HG03039 (cell line): Measurements from ENCODE around the gene NOVA1.

Experiments
- ATAC-seq: cut with Tn5 transposase; IDR thresholded peaks from one replicate; pipeline ENCODE4 v1.9.1; 2021; ENCODE audit warnings: mild to moderate bottlenecking, moderate library complexity; ENCODE audit not compliant: unreplicated experiment

The NOVA1 gene

DNA sequence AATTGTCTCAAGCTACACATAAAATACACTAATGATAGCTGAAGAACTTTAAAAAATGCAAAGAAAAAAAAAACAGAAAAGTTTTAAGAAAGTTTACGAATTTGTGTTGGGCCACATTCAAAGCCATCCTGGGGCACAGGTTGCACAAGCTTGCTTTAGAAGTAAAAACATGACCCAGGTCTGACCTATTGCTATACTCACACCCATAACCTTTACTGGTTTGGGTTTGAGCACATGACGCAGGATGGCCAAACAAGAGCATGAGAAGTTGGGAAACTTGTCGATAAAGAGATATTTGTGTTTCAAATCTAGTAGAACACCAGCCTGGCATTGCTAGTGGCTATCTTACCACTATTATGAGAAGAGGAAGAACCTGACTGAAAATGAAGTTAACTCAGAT, 143.7 kb downstream of the NOVA1 start:
- ATAC-seq: no peak

- ATAC-seq: no peak
Observed at GRCh38 chr14:26448181-26448855, 149.5 kb downstream of the NOVA1 start.

- no peak for ATAC-seq
Observed at GRCh38 chr14:26444822-26445221, 153.0 kb downstream of the NOVA1 start.

GRCh38 chr14:26443654-26444053, 154.2 kb downstream of the NOVA1 start:
- ATAC-seq: no peak

- ATAC-seq: no peak
Observed at GRCh38 chr14:26429205-26429604, 168.6 kb downstream of the NOVA1 start.

DNA sequence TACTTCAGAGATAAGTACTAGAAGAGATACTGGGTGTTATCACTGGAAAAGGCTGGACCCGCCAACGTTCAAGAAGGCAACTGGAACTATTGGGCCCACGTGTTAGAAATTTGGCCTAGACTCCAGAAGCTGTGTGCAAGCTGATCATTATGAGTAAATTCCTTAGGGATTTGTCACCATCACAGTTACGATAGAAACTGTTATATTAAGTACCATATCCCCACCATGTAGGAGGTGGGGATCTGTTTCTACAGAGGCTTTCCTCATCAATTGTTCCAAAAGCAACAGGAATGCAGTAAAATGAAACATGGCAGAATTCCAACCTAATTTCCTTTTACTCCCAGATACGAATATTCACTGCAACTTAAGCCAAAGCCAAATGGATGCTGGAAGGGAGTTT, 170.7 kb downstream of the NOVA1 start:
- no peak for ATAC-seq

DNA sequence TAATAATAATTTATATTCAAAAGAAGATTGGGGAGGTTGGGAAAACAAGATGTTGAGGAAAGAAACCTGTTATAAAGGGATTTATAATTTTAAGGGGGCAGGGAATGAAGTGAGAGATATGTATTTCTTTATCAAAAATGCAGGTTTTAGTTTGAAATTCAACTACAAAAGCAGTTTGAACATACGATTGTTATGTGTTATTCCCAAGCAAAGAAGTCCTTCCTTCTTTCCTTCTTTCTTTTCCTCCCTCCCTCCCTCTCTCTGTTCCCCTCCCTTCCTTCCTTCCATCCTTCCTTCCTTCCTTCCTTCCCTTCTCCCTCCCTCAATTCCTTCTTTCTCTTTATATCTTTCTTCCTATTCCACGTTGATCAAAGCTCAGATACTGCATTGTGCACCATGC, 173.3 kb downstream of the NOVA1 start:
- ATAC-seq: no peak

- ATAC-seq: no peak
Observed at GRCh38 chr14:26415618-26416123, 182.2 kb downstream of the NOVA1 start.

- no peak for ATAC-seq
Observed at GRCh38 chr14:26414926-26415325, 182.9 kb downstream of the NOVA1 start.

GRCh38 chr14:26414103-26414502, 183.7 kb downstream of the NOVA1 start:
- ATAC-seq: no peak

GRCh38 chr14:26412421-26412820, 185.4 kb downstream of the NOVA1 start:
- ATAC-seq: no peak

- no peak for ATAC-seq
Observed at GRCh38 chr14:26410189-26410685, 187.6 kb downstream of the NOVA1 start.

- ATAC-seq: no peak
Observed at GRCh38 chr14:26404927-26405326, 192.9 kb downstream of the NOVA1 start.

GRCh38 chr14:26403760-26404159, 194.1 kb downstream of the NOVA1 start:
- no peak for ATAC-seq

DNA sequence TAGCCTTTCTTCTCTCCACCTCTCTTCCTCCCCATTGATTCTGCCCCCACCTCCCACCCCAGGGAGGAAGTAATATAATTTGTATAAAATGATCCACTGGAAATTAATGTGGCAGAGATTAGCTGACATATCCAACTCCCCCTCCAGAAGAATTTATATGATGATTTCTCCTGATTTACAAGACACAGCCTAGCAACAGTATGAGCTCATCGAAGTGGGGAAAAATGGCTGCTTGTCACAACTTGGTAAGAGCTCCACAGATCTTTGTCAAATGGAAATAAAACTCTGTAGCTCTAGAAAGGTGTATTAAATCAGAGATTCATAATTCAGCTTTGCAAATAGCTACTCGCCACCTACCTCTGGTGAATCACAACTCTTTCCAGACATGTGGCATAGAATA, 195.7 kb downstream of the NOVA1 start:
- no peak for ATAC-seq

DNA sequence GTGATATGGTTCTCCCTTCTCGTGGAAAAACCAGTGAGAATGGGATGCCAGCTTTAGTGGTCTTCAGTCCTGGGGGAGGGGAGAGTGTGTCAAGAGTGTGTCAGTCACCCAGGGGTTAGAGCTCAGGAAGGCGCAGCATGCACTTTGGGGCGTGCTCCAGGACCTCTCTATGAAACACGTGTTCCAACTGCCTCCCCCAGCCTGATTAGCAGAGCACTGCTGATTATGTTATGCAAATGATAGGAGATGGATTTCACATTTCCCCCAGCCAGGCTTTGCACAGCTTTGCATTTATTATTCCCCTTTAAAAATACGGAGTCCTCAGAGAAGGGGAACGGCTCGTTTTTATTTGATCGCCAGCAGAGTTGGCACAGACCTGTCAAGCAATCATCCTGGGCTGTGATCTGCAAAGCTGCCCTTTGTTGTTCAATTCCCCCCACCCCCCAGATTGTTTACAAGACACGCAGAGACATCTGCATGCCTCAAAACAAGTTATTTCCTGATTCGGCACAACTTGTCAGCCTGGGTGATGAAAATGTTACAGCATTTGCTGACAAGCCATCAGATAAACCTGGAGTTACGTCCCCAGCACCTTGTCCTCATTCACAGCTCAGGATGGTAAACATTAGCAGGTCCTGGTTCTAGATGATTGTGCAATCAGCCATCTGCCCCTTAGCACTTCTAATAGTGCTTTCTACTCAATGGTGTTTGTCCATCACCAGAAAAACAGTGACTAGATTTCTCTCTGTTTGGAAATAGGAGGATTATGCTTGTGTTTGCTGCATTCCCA, 196.5 kb downstream of the NOVA1 start:
- ATAC-seq: no peak

- ATAC-seq: no peak
Observed at GRCh38 chr14:26400373-26400772, 197.5 kb downstream of the NOVA1 start.

DNA sequence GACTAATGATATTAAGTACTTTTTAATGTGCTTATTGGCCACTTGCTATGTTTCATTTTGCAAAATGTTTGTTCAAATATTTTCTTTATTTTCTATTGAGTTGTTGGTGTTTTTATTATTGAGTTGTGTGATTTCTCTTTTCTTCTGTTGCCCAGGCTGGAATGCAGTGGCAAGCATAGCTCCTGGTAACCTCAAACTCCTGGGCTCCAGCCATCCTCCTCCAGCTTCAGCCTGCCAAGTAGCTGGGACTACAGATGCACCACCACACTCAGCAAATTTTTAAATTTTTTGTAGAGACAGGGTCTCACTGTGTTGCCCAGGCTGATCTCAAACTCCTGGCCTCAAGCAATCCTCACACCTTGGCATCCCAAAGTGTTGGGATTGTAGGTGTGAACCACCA, 199.2 kb downstream of the NOVA1 start:
- ATAC-seq: no peak
